IMR-90 (cell line): ENCODE data around the gene WDR17. TPM values are rescaled to one million over a fixed set of nuclear protein-coding genes. Genes with fewer than 3 reads are reported as not detected.

Source experiments
- ATAC-seq: fragments of 200-7000 bp; cut with Tn5 transposase; 2 replicates; pipeline ENCODE4 v1.9.1; 2020; ENCODE audit warnings: low read depth, mild to moderate bottlenecking, moderate library complexity
- BruUV-seq: library from RNA; stranded (reverse); fragments of 400-500 nt; replicated peaks from 2 replicates; lab custom pipeline; 2021; lab: Mats Ljungman, UMichigan
- CTCF ChIA-PET: fragments of 300-600 bp; formaldehyde crosslinking; extraction: SDS; loops from one replicate; lab custom pipeline; 2021; ENCODE audit warnings: antibody characterized with exemption; lab: Yijun Ruan, JAX
- POLR2A ChIA-PET: fragments of 300-600 bp; sonication (Branson Sonifier 250); formaldehyde crosslinking; loops from one replicate; lab custom pipeline; 2022; ENCODE audit warnings: antibody characterized with exemption; ENCODE audit not compliant: unreplicated experiment; lab: Charles Lee
- DNase-seq: peaks from one replicate; pipeline ENCODE4 v3.0.0; 2013
- H2AFZ ChIP-seq: replicated peaks from 2 replicates; pipeline ENCODE3; 2013; ENCODE audit warnings: low read length, mild to moderate bottlenecking; ENCODE audit not compliant: poor library complexity
- H2AK5ac ChIP-seq: 2 replicates; pipeline ENCODE4 v1.6.1; 2013; ENCODE audit warnings: low read depth, low read length, inconsistent platforms
- H2AK9ac ChIP-seq: replicated peaks from 2 replicates; pipeline ENCODE3; 2013; ENCODE audit warnings: mild to moderate bottlenecking, low read depth, low read length, moderate library complexity; ENCODE audit not compliant: poor library complexity
- H2BK120ac ChIP-seq: 2 replicates; pipeline ENCODE4 v1.6.1; 2013; ENCODE audit warnings: low read depth, low read length, inconsistent platforms
- H2BK15ac ChIP-seq: 3 replicates; pipeline ENCODE4 v1.6.1; 2013; ENCODE audit warnings: low read depth, low read length, inconsistent platforms
- H2BK20ac ChIP-seq: 2 replicates; pipeline ENCODE4 v1.6.1; 2013; ENCODE audit warnings: low read depth, mild to moderate bottlenecking, inconsistent platforms, low read length, moderate library complexity
- H2BK5ac ChIP-seq: 2 replicates; pipeline ENCODE4 v1.6.1; 2013; ENCODE audit warnings: mild to moderate bottlenecking, low read depth, low read length, inconsistent platforms; ENCODE audit not compliant: poor library complexity, severe bottlenecking
- H3K14ac ChIP-seq: replicated peaks from 2 replicates; pipeline ENCODE4 v1.6.1; 2013; ENCODE audit warnings: low read depth, low read length, inconsistent platforms
- H3K18ac ChIP-seq: 2 replicates; pipeline ENCODE4 v1.6.1; 2013; ENCODE audit warnings: low read depth, low read length, control low read depth
- H3K23ac ChIP-seq: 2 replicates; pipeline ENCODE4 v1.6.1; 2013; ENCODE audit warnings: low read depth, low read length, inconsistent platforms
- H3K27ac ChIP-seq: 2 replicates; pipeline ENCODE4 v1.5.1; 2013; ENCODE audit warnings: mild to moderate bottlenecking, control low read depth, low read length; ENCODE audit not compliant: insufficient read depth
- H3K27me3 ChIP-seq: 2 replicates; pipeline ENCODE4 v1.6.1; 2013; ENCODE audit warnings: low read length; ENCODE audit not compliant: control insufficient read depth, insufficient read depth
- H3K36me3 ChIP-seq: 2 replicates; pipeline ENCODE4 v1.6.1; 2013; ENCODE audit warnings: low read length, mixed read lengths; ENCODE audit not compliant: control insufficient read depth, insufficient read depth
- H3K4ac ChIP-seq: 2 replicates; pipeline ENCODE4 v1.6.1; 2013; ENCODE audit warnings: low read depth, low read length, inconsistent platforms
- H3K4me1 ChIP-seq: 2 replicates; pipeline ENCODE4 v1.6.1; 2013; ENCODE audit warnings: low read length, mixed read lengths; ENCODE audit not compliant: control insufficient read depth, insufficient read depth
- H3K4me2 ChIP-seq: 2 replicates; pipeline ENCODE4 v1.6.1; 2013; ENCODE audit warnings: low read depth, mild to moderate bottlenecking, control low read depth, low read length, moderate library complexity
- H3K4me3 ChIP-seq: 2 replicates; pipeline ENCODE4 v1.5.1; 2013; ENCODE audit warnings: low read depth, mild to moderate bottlenecking, control low read depth, low read length, moderate library complexity; ENCODE audit not compliant: insufficient read depth
- H3K56ac ChIP-seq: 2 replicates; pipeline ENCODE4 v1.6.1; 2013; ENCODE audit warnings: low read length, inconsistent platforms; ENCODE audit not compliant: insufficient read depth; ENCODE audit errors: extremely low read depth
- H3K79me1 ChIP-seq, 2 experiments: 2 replicates each; pipeline ENCODE4 v1.6.1; 2013; ENCODE audit warnings: low read length in 2 of 2, inconsistent platforms in 1 of 2, low read depth in 1 of 2
- H3K9ac ChIP-seq: 2 replicates; pipeline ENCODE4 v1.6.1; 2013; ENCODE audit warnings: low read depth, low read length, control low read depth
- H3K9me1 ChIP-seq: 2 replicates; pipeline ENCODE4 v1.6.1; 2013; ENCODE audit warnings: low read length, inconsistent platforms; ENCODE audit not compliant: insufficient read depth
- H3K9me3 ChIP-seq: 2 replicates; pipeline ENCODE4 v1.6.1; 2013; ENCODE audit warnings: low read length; ENCODE audit not compliant: control insufficient read depth, insufficient read depth
- H4K20me1 ChIP-seq: 2 replicates; pipeline ENCODE4 v1.6.1; 2013; ENCODE audit warnings: low read length, inconsistent platforms; ENCODE audit not compliant: insufficient read depth
- H4K5ac ChIP-seq: 2 replicates; pipeline ENCODE4 v1.6.1; 2013; ENCODE audit warnings: mild to moderate bottlenecking, low read depth, low read length, control low read depth
- H4K8ac ChIP-seq, 2 experiments: 2 replicates each; pipeline ENCODE4 v1.6.1; 2013; ENCODE audit warnings: low read depth in 2 of 2, low read length in 2 of 2, control low read depth in 1 of 2, inconsistent platforms in 1 of 2
- H4K91ac ChIP-seq: 2 replicates; pipeline ENCODE4 v1.6.1; 2013; ENCODE audit warnings: low read depth, low read length, inconsistent platforms; ENCODE audit not compliant: insufficient read depth
- CHD1 ChIP-seq: IDR thresholded peaks from 2 replicates; pipeline ENCODE4 v1.6.1; 2012; ENCODE audit warnings: low read depth, low read length, improper control_type of control experiment
- MAZ ChIP-seq: IDR thresholded peaks from 2 replicates; pipeline ENCODE4 v1.6.1; 2012; ENCODE audit warnings: low read depth, mild to moderate bottlenecking, low read length, improper control_type of control experiment, moderate library complexity, borderline replicate concordance
- RAD21 ChIP-seq: IDR thresholded peaks from 2 replicates; pipeline ENCODE4 v1.6.1; 2012; ENCODE audit warnings: low read length, improper control_type of control experiment
- RCOR1 ChIP-seq: IDR thresholded peaks from 2 replicates; pipeline ENCODE4 v1.6.1; 2012; ENCODE audit warnings: mild to moderate bottlenecking, low read length, improper control_type of control experiment; ENCODE audit not compliant: insufficient replicate concordance
- SMC3 ChIP-seq: fragments of 150-350 bp; IDR thresholded peaks from 2 replicates; pipeline ENCODE4 v1.6.1; 2016; ENCODE audit warnings: low read depth, mild to moderate bottlenecking, antibody characterized with exemption, low read length, moderate library complexity
- WGBS, 2 experiments: methylation state at CpG; one replicate each; pipeline versions ENCODE4 v1.1.5 to v1.1.7; 2013; ENCODE audit warnings: missing lambda C conversion rate in 2 of 2; ENCODE audit not compliant: insufficient read length in 1 of 2; ENCODE audit errors: extremely low coverage in 2 of 2; 5-methylcytosine and 5-hydroxymethylcytosine counted together
- dilution Hi-C: fragments of 300-500 bp; cut with HindIII; formaldehyde crosslinking; loops from one replicate; pipeline ENCODE4 v1.14.3; 2018; ENCODE audit warnings: low sequenced_read_pairs; ENCODE audit not compliant: unreplicated experiment
- in situ Hi-C: fragments of 300-500 bp; cut with MboI; formaldehyde crosslinking; loops from 3 replicates; pipeline ENCODE4 v1.14.3; 2019; ENCODE audit warnings: low sequenced_read_pairs, inconsistent platforms, mixed read lengths
- intact Hi-C: fragments of 100-400 bp; cut with micrococcal nuclease; formaldehyde crosslinking; loops from 2 replicates; pipeline ENCODE4 v1.10.0; 2022
- polyA plus RNA-seq, 3 experiments: library from polyadenylated mRNA; depleted of rRNA; stranded (reverse); fragments of >200 nt; gene quantifications; 2 replicates each; pipeline ENCODE4 v1.2.3, GENCODE V29; 2012; ENCODE audit warnings: low replicate concordance in 1 of 3
- total RNA-seq: library from RNA; depleted of rRNA; stranded (reverse); fragments of >200 nt; gene quantifications from 2 replicates; pipeline ENCODE4 v1.2.3, GENCODE V29; 2012

WDR17 gene
- total and polyA plus RNA-seq, 2 of the 4 experiments (the other 2 are of a cell fraction) = 0.53 to 0.54 TPM

DNA sequence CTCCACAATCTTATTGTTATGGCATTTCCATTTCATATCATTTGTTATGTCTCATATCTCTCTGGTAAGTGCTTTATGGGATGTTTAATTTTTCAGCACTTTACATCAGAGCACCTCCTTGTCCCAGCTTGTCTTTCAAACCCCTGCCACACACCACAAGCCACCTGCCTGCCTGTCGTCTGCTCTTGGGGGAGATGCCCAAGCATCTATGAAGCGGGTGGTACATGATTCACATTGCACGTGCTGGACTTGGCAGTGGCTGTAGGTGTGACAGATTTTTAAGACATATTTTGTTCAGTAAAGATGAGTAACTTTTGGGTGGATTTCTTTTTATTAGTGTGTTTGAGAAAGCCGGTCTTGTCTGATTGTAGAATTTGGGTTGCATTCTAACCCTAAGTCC is 143.9 kb downstream of the WDR17 start:
- Histone ChIP-seq H2BK120ac (no peak overlapping the region), H3K23ac (no peak overlapping the region), H2AK5ac (no peak overlapping the region), H2AFZ (no peak overlapping the region), H3K9ac (no peak overlapping the region), H3K18ac (no peak overlapping the region), H2BK15ac (no peak overlapping the region), H3K9me1 (no peaks in the 10 kb centered on the region), H3K79me1 (no peaks in the 10 kb centered on the region), H3K4me3 (no peak overlapping the region), H2AK9ac (no peak overlapping the region), H3K14ac (no peak overlapping the region), H3K4ac (no peak overlapping the region), H3K4me2 (no peak overlapping the region), H3K27me3 (no peaks in the 10 kb centered on the region), H3K56ac (no peak overlapping the region), H2BK5ac (no peak overlapping the region), H3K36me3 (no peaks in the 10 kb centered on the region), H3K9me3 (no peaks in the 10 kb centered on the region), H4K91ac (no peak overlapping the region), H3K4me1 (no peaks in the 10 kb centered on the region), H3K27ac (no peak overlapping the region), H4K20me1 (no peaks in the 10 kb centered on the region), H2BK20ac (no peak overlapping the region), H4K8ac (no peak overlapping the region), H4K5ac (no peak overlapping the region)
- BruUV-seq = no TSS peak
- no peak for ATAC-seq
- CTCF ChIA-PET = no interaction called here
- dilution Hi-C loops = no loop called here
- WGBS, 2 experiments = 100% methylated on average over 1 of the region's 4 CpGs; no CpG with 5 or more reads in 1 of the 2 experiments
- TF ChIP-seq RAD21 (no peak), SMC3 (no peak), CHD1 (no peak), RCOR1 (no peak), MAZ (no peak)
- DNase-seq = no peak
- POLR2A ChIA-PET = no interaction called here
- intact Hi-C loops = no loop called here
- in situ Hi-C loops = no loop called here
